Ovary (tissue), 3 donors: ENCODE data around the gene TPM4.

Experiments
- CTCF ChIP-seq, 3 donors: fragments of 450-650 bp in 2 of 3; fragments of 200-600 bp in 1 of 3; IDR thresholded peaks; one replicate each; pipeline versions ENCODE4 v1.5.1 to v1.8.0; 2016 to 2022; ENCODE audit warnings: antibody characterized with exemption in 3 of 3, mild to moderate bottlenecking in 1 of 3
- POLR2A ChIP-seq: fragments of 450-650 bp; IDR thresholded peaks from one replicate; pipeline ENCODE4 v1.6.1; 2017; ENCODE audit warnings: antibody characterized with exemption, mild to moderate bottlenecking, moderate library complexity
- donor health status: DM: no; HTN: no; CAD: no.

- TF ChIP-seq POLR2A (no peak), CTCF (IDR thresholded peaks at IDR 0.05) (no peak)
These were observed 60.1 kb downstream of the TPM4 start for GRCh38 chr19:16136185-16136999.
